ENCODE measurements around the gene EXD1.

Gene EXD1

GRCh38 chr15:41194444-41194843 lies 36.1 kb downstream of the EXD1 start:
- TF ChIP-seq CTCF (IDR thresholded peaks at IDR 0.05; ENCODE audit: low read depth, low read length): no peak

GRCh38 chr15:41183581-41183980 lies 47.0 kb downstream of the EXD1 start:
- DNase-seq (ENCODE audit: extremely low read depth, low read depth): no peak
- TF ChIP-seq CTCF (IDR thresholded peaks at IDR 0.05; ENCODE audit: low read depth, low read length): no peak

More at GRCh38 chr15:41194444-41194843, 36.1 kb downstream of the EXD1 start:
- no peak for DNase-seq (ENCODE audit: extremely low read depth, low read depth)

- TF ChIP-seq CTCF (IDR thresholded peaks at IDR 0.05; ENCODE audit: low read depth, low read length): no peak
- no peak for DNase-seq (ENCODE audit: extremely low read depth, low read depth)
These were observed 48.3 kb downstream of the EXD1 start for GRCh38 chr15:41182266-41182665.

GRCh38 chr15:41180206-41180789 lies 50.3 kb downstream of the EXD1 start:
- no peak for TF ChIP-seq CTCF (IDR thresholded peaks at IDR 0.05; ENCODE audit: low read depth, low read length)
- DNase-seq (ENCODE audit: extremely low read depth, low read depth): no peak

- no peak for DNase-seq (ENCODE audit: extremely low read depth, low read depth)
- TF ChIP-seq CTCF (IDR thresholded peaks at IDR 0.05; ENCODE audit: low read depth, low read length): no peak
These were observed 60.8 kb downstream of the EXD1 start for GRCh38 chr15:41169781-41170180.

GRCh38 chr15:41169086-41169485 lies 61.5 kb downstream of the EXD1 start:
- no peak for TF ChIP-seq CTCF (IDR thresholded peaks at IDR 0.05; ENCODE audit: low read depth, low read length)
- DNase-seq (ENCODE audit: extremely low read depth, low read depth): no peak

- no peak for TF ChIP-seq CTCF (IDR thresholded peaks at IDR 0.05; ENCODE audit: low read depth, low read length)
- DNase-seq (ENCODE audit: extremely low read depth, low read depth): no peak
These were observed 68.8 kb downstream of the EXD1 start for GRCh38 chr15:41161736-41162135.

Measured in AG09319 (cell line).